Endothelial cell (in vitro differentiated cells): ENCODE measurements around the gene MRPL21. TPM values are rescaled to one million over a fixed set of nuclear protein-coding genes. Genes with fewer than 3 reads are reported as not detected.
A peak's percentile ranks its signal among the peaks of the same experiment; 100 is the strongest.

Experiments used
- DNase-seq: peaks from one replicate; pipeline ENCODE4 v3.0.0; 2021; ENCODE audit warnings: low spot score
- H3K27ac Mint-ChIP-seq: one replicate; pipeline ENCODE4 v1.8.0; 2021; ENCODE audit warnings: mixed read lengths, inconsistent platforms; ENCODE audit not compliant: unreplicated experiment
- H3K27me3 Mint-ChIP-seq: one replicate; pipeline ENCODE4 v1.8.0; 2021; ENCODE audit warnings: mild to moderate bottlenecking, moderate library complexity, mixed read lengths, inconsistent platforms; ENCODE audit not compliant: unreplicated experiment
- H3K36me3 Mint-ChIP-seq: one replicate; pipeline ENCODE4 v1.8.0; 2021; ENCODE audit warnings: mild to moderate bottlenecking, low read depth, mixed read lengths, inconsistent platforms; ENCODE audit not compliant: unreplicated experiment
- H3K4me1 Mint-ChIP-seq: one replicate; pipeline ENCODE4 v1.8.0; 2021; ENCODE audit warnings: mild to moderate bottlenecking, mixed read lengths, inconsistent platforms; ENCODE audit not compliant: unreplicated experiment
- H3K4me3 Mint-ChIP-seq: one replicate; pipeline ENCODE4 v1.8.0; 2021; ENCODE audit warnings: mild to moderate bottlenecking, mixed read lengths, inconsistent platforms; ENCODE audit not compliant: unreplicated experiment
- H3K9me3 Mint-ChIP-seq: one replicate; pipeline ENCODE4 v1.8.0; 2021; ENCODE audit warnings: mixed read lengths, inconsistent platforms; ENCODE audit not compliant: unreplicated experiment
- CTCF ChIP-seq: fragments of 200-600 bp; sonication (generic); IDR thresholded peaks from one replicate; pipeline ENCODE4 v1.5.0; 2021; ENCODE audit warnings: antibody characterized with exemption; ENCODE audit not compliant: unreplicated experiment
- long read RNA-seq: library from polyadenylated mRNA; unstranded; transcript quantifications from one replicate; pipeline ENCODE4 v2.0.0, GENCODE V29; 2020; ENCODE audit not compliant: unreplicated experiment
- total RNA-seq: library from RNA; stranded (reverse); fragmentation: NEBNext Ultra II Directional; extraction: Animal tissue kit (Norgen Biotek cat#: 25700); gene quantifications from one replicate; pipeline ENCODE4 v1.2.1, GENCODE V29; 2021; ENCODE audit not compliant: unreplicated experiment

The MRPL21 gene
- 54.4 TPM for total RNA-seq
- long read RNA-seq, transcript MRPL21-201 (7 exons, 683 nt) = major isoform, 20 of 29 reads
- long read RNA-seq, partial matches to known transcripts = 2 of 29 reads
- long read RNA-seq, other reads (novel, unspliced or antisense) = 2 of 29 reads

- peaks cover 28% of the 10 kb centered on the region for H3K4me1 Mint-ChIP-seq
- H3K27me3 Mint-ChIP-seq = peaks cover 4% of the 10 kb centered on the region
- peaks cover 30% of the 10 kb centered on the region for H3K36me3 Mint-ChIP-seq
- DNase-seq = peak; percentile 83
- TF ChIP-seq CTCF = no peak
- H3K4me3 Mint-ChIP-seq = peak within 1 kb of the TSS; percentile 99
- peak within 1 kb of the TSS; percentile 75 for H3K27ac Mint-ChIP-seq
- H3K9me3 Mint-ChIP-seq = no peaks in the 10 kb centered on the region
These were observed at the start of gene MRPL21, which contains the start of gene IGHMBP2 for GRCh38 chr11:68903288-68904247. TSS of gene MRPL21 (minus strand) at chr11:68903832. CDS start at chr11:68903810, 22 bp downstream. TSS of gene IGHMBP2 (plus strand) at chr11:68903891. CDS start at chr11:68903953, 62 bp downstream.

DNA sequence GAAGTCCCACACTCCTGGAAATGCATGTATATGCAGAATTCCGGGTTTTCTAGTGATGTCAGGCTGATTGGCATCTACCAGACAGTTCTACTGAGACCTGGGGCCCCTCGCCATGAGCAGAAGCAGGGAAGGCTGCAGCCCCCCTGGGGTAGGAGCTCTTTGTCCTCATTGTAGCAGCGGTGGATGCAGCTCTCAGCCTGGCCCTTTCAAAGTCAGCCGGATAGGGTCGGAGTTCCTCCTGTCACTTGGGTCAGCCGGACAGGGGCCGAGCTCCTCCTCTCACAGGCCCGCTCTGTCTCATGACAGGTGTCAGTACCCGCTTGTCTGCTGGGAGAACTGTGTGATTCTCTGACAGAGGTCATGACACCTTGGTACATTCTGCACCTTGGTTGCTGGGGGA is 47.1 kb upstream of the MRPL21 start:
- H3K4me1 Mint-ChIP-seq = peaks cover 3% of the 10 kb centered on the region
- H3K27ac Mint-ChIP-seq = no peak overlapping the region
- no peaks in the 10 kb centered on the region for H3K36me3 Mint-ChIP-seq
- no peaks in the 10 kb centered on the region for H3K9me3 Mint-ChIP-seq
- no peak for TF ChIP-seq CTCF
- DNase-seq = no peak
- H3K27me3 Mint-ChIP-seq = peaks cover 2% of the 10 kb centered on the region
- no peak overlapping the region for H3K4me3 Mint-ChIP-seq

- H3K4me1 Mint-ChIP-seq = peaks cover 3% of the 10 kb centered on the region
- no peaks in the 10 kb centered on the region for H3K9me3 Mint-ChIP-seq
- peak; percentile 50 for TF ChIP-seq CTCF
- no peak overlapping the region for H3K4me3 Mint-ChIP-seq
- peaks cover under 1% of the 10 kb centered on the region for H3K27me3 Mint-ChIP-seq
- no peak overlapping the region for H3K27ac Mint-ChIP-seq
- DNase-seq = peak; percentile 31
- no peaks in the 10 kb centered on the region for H3K36me3 Mint-ChIP-seq
These were observed 46.6 kb upstream of the MRPL21 start for GRCh38 chr11:68950270-68950669.

DNA sequence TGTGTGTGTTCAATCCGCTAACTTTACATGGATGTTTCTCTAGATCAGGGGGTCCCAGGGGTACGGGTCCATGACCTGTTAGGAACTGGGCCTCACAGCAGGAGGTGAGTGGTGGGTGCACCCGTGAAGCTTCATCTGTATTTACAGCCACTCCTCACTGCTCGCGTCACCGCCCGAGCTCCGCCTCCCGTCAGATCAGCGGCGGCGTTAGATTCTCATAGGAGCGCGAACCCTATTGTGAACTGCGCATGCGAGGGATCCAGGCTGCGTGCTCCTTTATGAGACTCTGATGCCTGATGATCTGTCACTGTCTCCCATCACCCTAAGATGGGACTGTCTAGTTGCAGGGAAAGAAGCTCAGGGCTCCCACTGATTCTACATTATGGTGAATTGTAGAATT is 45.3 kb upstream of the MRPL21 start:
- DNase-seq = no peak
- no peak overlapping the region for H3K4me3 Mint-ChIP-seq
- H3K27me3 Mint-ChIP-seq = no peaks in the 10 kb centered on the region
- no peak overlapping the region for H3K27ac Mint-ChIP-seq
- H3K4me1 Mint-ChIP-seq = peaks cover 3% of the 10 kb centered on the region
- no peak for TF ChIP-seq CTCF
- no peaks in the 10 kb centered on the region for H3K9me3 Mint-ChIP-seq
- H3K36me3 Mint-ChIP-seq = no peaks in the 10 kb centered on the region

GRCh38 chr11:68948496-68948895 is 44.9 kb upstream of the MRPL21 start:
- Mint-ChIP-seq H3K27ac (no peak overlapping the region), H3K4me1 (peaks cover 3% of the 10 kb centered on the region), H3K9me3 (no peaks in the 10 kb centered on the region), H3K27me3 (no peaks in the 10 kb centered on the region), H3K4me3 (no peak overlapping the region), H3K36me3 (no peaks in the 10 kb centered on the region)
- DNase-seq = no peak
- TF ChIP-seq CTCF = no peak
